ENCODE data around the gene LRP1.

DNA sequence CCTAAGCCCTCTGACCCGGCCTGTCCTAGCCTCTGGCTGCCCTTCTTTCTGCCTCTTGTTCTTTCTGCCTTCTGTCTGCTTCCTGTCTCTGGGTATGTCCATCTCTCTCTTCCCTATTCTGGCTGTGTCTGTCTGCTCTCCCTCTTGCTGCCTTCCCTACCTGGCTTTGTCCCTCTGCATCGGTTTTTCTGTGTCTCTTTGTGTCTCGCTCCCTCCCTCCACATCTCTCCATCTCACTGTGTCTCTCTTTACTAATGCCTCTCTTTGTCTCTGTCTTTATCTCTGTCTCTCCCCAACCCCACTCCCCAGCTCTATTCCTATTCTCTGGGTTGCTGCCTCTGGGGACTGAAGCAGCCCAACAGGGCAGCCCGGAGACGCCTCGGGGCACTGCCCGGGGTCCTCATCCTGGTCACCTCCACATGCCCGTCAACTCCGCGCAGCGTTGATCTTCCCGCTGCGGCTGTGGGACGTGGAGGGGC, 111.3 kb downstream of the LRP1 start:
- TF ChIP-seq, protein P1, sequence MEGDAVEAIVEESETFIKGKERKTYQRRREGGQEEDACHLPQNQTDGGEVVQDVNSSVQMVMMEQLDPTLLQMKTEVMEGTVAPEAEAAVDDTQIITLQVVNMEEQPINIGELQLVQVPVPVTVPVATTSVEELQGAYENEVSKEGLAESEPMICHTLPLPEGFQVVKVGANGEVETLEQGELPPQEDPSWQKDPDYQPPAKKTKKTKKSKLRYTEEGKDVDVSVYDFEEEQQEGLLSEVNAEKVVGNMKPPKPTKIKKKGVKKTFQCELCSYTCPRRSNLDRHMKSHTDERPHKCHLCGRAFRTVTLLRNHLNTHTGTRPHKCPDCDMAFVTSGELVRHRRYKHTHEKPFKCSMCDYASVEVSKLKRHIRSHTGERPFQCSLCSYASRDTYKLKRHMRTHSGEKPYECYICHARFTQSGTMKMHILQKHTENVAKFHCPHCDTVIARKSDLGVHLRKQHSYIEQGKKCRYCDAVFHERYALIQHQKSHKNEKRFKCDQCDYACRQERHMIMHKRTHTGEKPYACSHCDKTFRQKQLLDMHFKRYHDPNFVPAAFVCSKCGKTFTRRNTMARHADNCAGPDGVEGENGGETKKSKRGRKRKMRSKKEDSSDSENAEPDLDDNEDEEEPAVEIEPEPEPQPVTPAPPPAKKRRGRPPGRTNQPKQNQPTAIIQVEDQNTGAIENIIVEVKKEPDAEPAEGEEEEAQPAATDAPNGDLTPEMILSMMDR (IDR thresholded peaks at IDR 0.05; ENCODE audit: low read length), result no peak
- TF ChIP-seq EZH2 (optimal IDR thresholded peaks at IDR 0.05; ENCODE audit: low read depth, low read length) (no peak), EZH2phosphoT487 (IDR thresholded peaks at IDR 0.05; ENCODE audit: low read length) (no peak)

All from MM.1S (cell line).